Measurements from ENCODE around the gene PEAK1. TPM values are rescaled to one million over a fixed set of nuclear protein-coding genes. Genes with fewer than 3 reads are reported as not detected.
"Not testable (repeated sequence)": the region's sequence is repeated elsewhere in the genome, so short reads cannot be mapped to it uniquely, and the experiment has no call there.

The PEAK1 gene
- total RNA-seq, 1 donor from 2014 or later, result 75.2 TPM

- intact Hi-C loops (cut with micrococcal nuclease), result loop anchor here (5.0 kb wide), 1 partner anchor 351 kb away; no protein-coding TSS in a partner anchor
- no peaks in the 10 kb centered on the region for H3K27me3 ChIP-seq (ENCODE audit: low read depth)
- no peaks in the 10 kb centered on the region for H3K9me3 ChIP-seq (replicated peaks)
- no peak overlapping the region for H3K4me3 ChIP-seq
- TF ChIP-seq CTCF (IDR thresholded peaks at IDR 0.05; ENCODE audit: borderline replicate concordance), result no peak
- H3K4me1 ChIP-seq, result peaks cover 55% of the 10 kb centered on the region
- no peak for DNase-seq
- H3K27ac ChIP-seq (replicated peaks), result no peak overlapping the region
- H3K36me3 ChIP-seq, result no peaks in the 10 kb centered on the region
Measured at GRCh38 chr15:77191230-77191834, 228.6 kb downstream of the PEAK1 start.

DNA sequence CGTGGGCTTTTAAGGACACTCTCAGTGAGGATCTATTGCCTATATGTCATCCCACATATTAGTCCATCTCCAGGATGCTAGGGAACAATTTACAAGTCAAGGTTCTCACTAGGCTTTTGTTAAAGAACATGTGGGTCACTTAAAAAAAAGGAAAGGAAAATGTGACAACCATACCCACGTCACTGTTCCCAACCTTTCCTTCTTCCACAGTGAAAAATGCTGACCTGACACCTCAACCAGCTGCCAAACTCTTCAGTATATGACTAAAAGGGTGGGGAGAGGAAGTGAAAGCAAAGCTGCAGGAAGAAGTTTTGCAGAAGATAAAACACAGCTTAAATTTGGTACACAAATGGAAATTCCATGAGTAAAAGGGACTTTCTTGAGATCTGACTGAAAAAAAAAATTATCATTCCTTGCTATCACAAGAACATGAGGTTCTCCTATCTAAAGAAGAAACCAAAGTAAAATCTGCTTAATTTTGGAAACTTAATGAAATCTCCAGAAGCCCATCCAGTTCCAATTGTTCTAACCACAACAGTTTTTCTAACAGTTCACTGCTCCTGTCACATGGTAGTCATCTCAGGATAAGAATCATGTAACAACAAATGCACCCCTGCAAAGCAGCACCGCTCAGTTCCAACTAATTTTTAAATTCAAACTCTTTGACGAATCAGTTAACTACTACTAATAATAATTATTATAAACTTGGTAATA lies 232.0 kb downstream of the PEAK1 start:
- Histone ChIP-seq H3K27me3 (ENCODE audit: low read depth) (no peaks in the 10 kb centered on the region), H3K9me3 (replicated peaks) (no peaks in the 10 kb centered on the region), H3K4me1 (peaks cover 72% of the 10 kb centered on the region), H3K36me3 (no peaks in the 10 kb centered on the region), H3K27ac (replicated peaks) (peak overlapping the region; percentile 86), H3K4me3 (no peak overlapping the region)
- no peak for TF ChIP-seq CTCF (IDR thresholded peaks at IDR 0.05; ENCODE audit: borderline replicate concordance)
- DNase-seq, result no peak
- intact Hi-C loops (cut with micrococcal nuclease), result no loop called here

GRCh38 chr15:77186594-77187011 lies 233.3 kb downstream of the PEAK1 start:
- no peaks in the 10 kb centered on the region for H3K9me3 ChIP-seq (replicated peaks)
- peak; percentile 71 for TF ChIP-seq CTCF (IDR thresholded peaks at IDR 0.05; ENCODE audit: borderline replicate concordance)
- intact Hi-C loops (cut with micrococcal nuclease), result no loop called here
- no peaks in the 10 kb centered on the region for H3K27me3 ChIP-seq (ENCODE audit: low read depth)
- H3K36me3 ChIP-seq, result peaks cover 4% of the 10 kb centered on the region
- no peak overlapping the region for H3K4me3 ChIP-seq
- peak overlapping the region; percentile 86 for H3K27ac ChIP-seq (replicated peaks)
- no peak for DNase-seq
- peaks cover 62% of the 10 kb centered on the region for H3K4me1 ChIP-seq

GRCh38 chr15:77185242-77185785 lies 234.6 kb downstream of the PEAK1 start:
- no peak for DNase-seq
- H3K36me3 ChIP-seq, result peaks cover 15% of the 10 kb centered on the region
- H3K4me3 ChIP-seq, result no peak overlapping the region
- H3K4me1 ChIP-seq, result peaks cover 58% of the 10 kb centered on the region
- H3K9me3 ChIP-seq (replicated peaks), result no peaks in the 10 kb centered on the region
- intact Hi-C loops (cut with micrococcal nuclease), result no loop called here
- no peaks in the 10 kb centered on the region for H3K27me3 ChIP-seq (ENCODE audit: low read depth)
- TF ChIP-seq CTCF (IDR thresholded peaks at IDR 0.05; ENCODE audit: borderline replicate concordance), result no peak
- peak overlapping the region; percentile 86 for H3K27ac ChIP-seq (replicated peaks)

DNA sequence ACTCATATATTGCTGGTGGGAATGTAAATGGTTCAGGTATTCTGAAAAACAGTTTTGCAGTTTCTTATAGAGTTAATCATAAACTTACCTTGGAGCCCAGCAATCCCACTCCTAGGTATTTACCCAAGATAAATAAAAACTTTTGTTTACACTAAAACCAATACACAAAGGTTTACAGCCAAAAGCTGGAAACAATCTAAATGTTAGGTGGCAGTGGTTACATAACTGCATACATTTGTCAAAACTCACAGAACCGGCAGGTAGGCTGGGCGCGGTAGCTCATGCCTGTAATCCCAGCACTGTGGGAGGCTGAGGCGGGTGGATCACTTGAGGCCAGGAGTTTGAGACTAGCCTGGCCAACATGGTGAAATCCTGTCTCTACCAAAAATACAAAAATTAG lies 235.6 kb downstream of the PEAK1 start:
- DNase-seq; intact Hi-C loops (cut with micrococcal nuclease); H3K27me3 ChIP-seq (ENCODE audit: low read depth); H3K27ac ChIP-seq (replicated peaks); H3K9me3 ChIP-seq (replicated peaks); H3K4me3 ChIP-seq: not testable (repeated sequence)
- H3K36me3 ChIP-seq, result peaks cover 24% of the 10 kb centered on the region
- H3K4me1 ChIP-seq, result peaks cover 58% of the 10 kb centered on the region

DNA sequence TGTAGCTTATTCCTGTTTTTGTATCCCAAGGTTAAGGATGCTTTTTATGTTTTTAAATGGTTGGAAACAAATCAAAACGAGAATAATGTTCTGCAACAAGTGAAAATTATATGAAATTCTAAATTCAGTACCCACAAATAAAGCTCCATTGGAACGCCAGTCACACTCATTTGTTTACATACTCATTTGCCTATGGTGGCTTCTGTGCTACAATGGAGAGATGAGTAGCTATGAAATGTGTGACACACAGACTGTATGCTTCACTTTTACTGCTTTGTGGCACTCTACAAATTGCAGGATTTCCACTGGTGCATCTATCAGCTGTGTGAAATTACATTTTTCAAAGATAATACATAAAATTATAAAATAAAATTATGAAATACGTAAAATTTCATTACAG lies 236.8 kb downstream of the PEAK1 start:
- no peak for TF ChIP-seq CTCF (IDR thresholded peaks at IDR 0.05; ENCODE audit: borderline replicate concordance)
- H3K4me1 ChIP-seq, result peaks cover 45% of the 10 kb centered on the region
- H3K27ac ChIP-seq (replicated peaks), result no peak overlapping the region
- peaks cover 34% of the 10 kb centered on the region for H3K36me3 ChIP-seq
- no peaks in the 10 kb centered on the region for H3K27me3 ChIP-seq (ENCODE audit: low read depth)
- no peak overlapping the region for H3K4me3 ChIP-seq
- no peaks in the 10 kb centered on the region for H3K9me3 ChIP-seq (replicated peaks)
- intact Hi-C loops (cut with micrococcal nuclease), result no loop called here
- no peak for DNase-seq

Measured in left ventricle myocardium inferior (tissue), 1 donor.